H1 (cell line): ENCODE results near the gene NUP98. TPM values are rescaled to one million over a fixed set of nuclear protein-coding genes. Genes with fewer than 3 reads are reported as not detected.

ENCODE experiments used
- CTCF ChIA-PET: fragments of 300-600 bp; sonication (Branson Sonifier 250); formaldehyde crosslinking; loops from one replicate; lab custom pipeline; 2021; ENCODE audit not compliant: partially characterized antibody; lab: Charles Lee
- POLR2A ChIA-PET: fragments of 300-600 bp; sonication (Branson Sonifier 250); formaldehyde crosslinking; loops from one replicate; lab custom pipeline; 2021; ENCODE audit warnings: inconsistent platforms; ENCODE audit not compliant: partially characterized antibody; lab: Charles Lee
- DNase-seq, 2 experiments: peaks; one replicate each; pipeline versions ENCODE4 v3.0.0 to v3.0.0-alpha.2; 2010 to 2022; ENCODE audit warnings: low spot score in 2 of 2, low read depth in 1 of 2, mixed read lengths in 1 of 2
- FAIRE-seq: peaks from 2 replicates; lab custom pipeline; 2011; peaks lifted over from hg19 to GRCh38; lab: Jason Lieb, UNC
- H2AFZ ChIP-seq: 2 replicates; pipeline ENCODE4 v1.8.1; 2012; ENCODE audit warnings: low read length, inconsistent platforms
- H2AK5ac ChIP-seq: 2 replicates; pipeline ENCODE4 v1.6.1; 2013; ENCODE audit warnings: low read depth, low read length
- H2BK120ac ChIP-seq: replicated peaks from 2 replicates; pipeline ENCODE3; 2013; ENCODE audit warnings: low read depth, low read length, inconsistent platforms
- H2BK12ac ChIP-seq: 2 replicates; pipeline ENCODE4 v1.6.1; 2013; ENCODE audit warnings: low read depth, low read length
- H2BK15ac ChIP-seq: 2 replicates; pipeline ENCODE4 v1.6.1; 2013; ENCODE audit warnings: low read length
- H2BK20ac ChIP-seq: 2 replicates; pipeline ENCODE4 v1.6.1; 2013; ENCODE audit warnings: low read length
- H2BK5ac ChIP-seq: 2 replicates; pipeline ENCODE4 v1.6.1; 2013; ENCODE audit warnings: low read depth, low read length
- H3K14ac ChIP-seq: 2 replicates; pipeline ENCODE4 v1.6.1; 2013; ENCODE audit warnings: inconsistent platforms; ENCODE audit not compliant: insufficient read length
- H3K18ac ChIP-seq: 2 replicates; pipeline ENCODE4 v1.6.1; 2013; ENCODE audit warnings: low read length; ENCODE audit errors: extremely low read depth
- H3K23ac ChIP-seq: 2 replicates; pipeline ENCODE4 v1.6.1; 2013; ENCODE audit warnings: inconsistent platforms; ENCODE audit not compliant: insufficient read length
- H3K23me2 ChIP-seq: 2 replicates; pipeline ENCODE4 v1.6.1; 2013; ENCODE audit warnings: low read depth, low read length
- H3K27ac ChIP-seq: 2 replicates; pipeline ENCODE4 v1.6.1; 2011; ENCODE audit warnings: low read depth, low read length, inconsistent platforms
- H3K27me3 ChIP-seq, 4 experiments: replicated peaks in 1 of 4; 1 replicate in 1 of 4; 2 replicates in 3 of 4; pipeline versions ENCODE4 v1.6.1 to v1.8.1; 2011 to 2013; ENCODE audit warnings: low read length in 3 of 4, mild to moderate bottlenecking in 3 of 4, inconsistent platforms in 2 of 4, mixed read lengths in 2 of 4, moderate library complexity in 1 of 4; ENCODE audit not compliant: control insufficient read depth in 3 of 4, insufficient read depth in 3 of 4; ENCODE audit errors: extremely low read depth in 1 of 4
- H3K36me3 ChIP-seq, 4 experiments: 2 replicates each; pipeline versions ENCODE4 v1.6.1 to v1.8.1; 2011 to 2013; ENCODE audit warnings: mild to moderate bottlenecking in 4 of 4, low read length in 3 of 4, moderate library complexity in 2 of 4, control low read depth in 1 of 4, inconsistent platforms in 1 of 4; ENCODE audit not compliant: insufficient read depth in 4 of 4, control insufficient read depth in 2 of 4
- H3K4ac ChIP-seq: replicated peaks from 2 replicates; pipeline ENCODE3; 2013; ENCODE audit warnings: low read length, low read depth, mixed read lengths, inconsistent platforms; ENCODE audit not compliant: insufficient read length
- H3K4me1 ChIP-seq, 4 experiments: replicated peaks in 1 of 4; 1 replicate in 1 of 4; 2 replicates in 3 of 4; pipeline versions ENCODE4 v1.6.1 to v1.8.1; 2011 to 2013; ENCODE audit warnings: low read length in 3 of 4, inconsistent platforms in 2 of 4, mixed read lengths in 1 of 4; ENCODE audit not compliant: insufficient read depth in 4 of 4, control insufficient read depth in 3 of 4
- H3K4me2 ChIP-seq, 2 experiments: 2 replicates each; pipeline versions ENCODE4 v1.6.1 to v1.8.1; 2011 to 2013; ENCODE audit warnings: low read depth in 2 of 2, low read length in 2 of 2, control low read depth in 1 of 2, inconsistent platforms in 1 of 2, mild to moderate bottlenecking in 1 of 2; ENCODE audit not compliant: insufficient read depth in 1 of 2
- H3K4me3 ChIP-seq, 4 experiments: fragments of 200-600, 300-600 bp in 1 of 4; sonication (generic), shearing (Covaris generic), sonication (Bioruptor Twin) in 1 of 4; 2 replicates each; pipeline versions ENCODE4 v1.5.1 to v1.8.1; 2011 to 2016; ENCODE audit warnings: low read length in 4 of 4, low read depth in 3 of 4, control low read depth in 2 of 4, inconsistent platforms in 2 of 4, mild to moderate bottlenecking in 2 of 4, mixed read lengths in 1 of 4, moderate library complexity in 1 of 4; ENCODE audit not compliant: insufficient read depth in 2 of 4; ENCODE audit errors: extremely low read depth in 1 of 4
- H3K56ac ChIP-seq: replicated peaks from 2 replicates; pipeline ENCODE3; 2013; ENCODE audit warnings: low read depth, mild to moderate bottlenecking, mixed read lengths, low read length, inconsistent platforms; ENCODE audit not compliant: insufficient read length
- H3K79me1 ChIP-seq: 2 replicates; pipeline ENCODE4 v1.6.1; 2013; ENCODE audit warnings: low read depth, low read length, control low read depth
- H3K79me2 ChIP-seq, 2 experiments: 2 replicates each; pipeline versions ENCODE4 v1.6.1 to v1.8.1; 2012 to 2013; ENCODE audit warnings: low read length in 2 of 2, mild to moderate bottlenecking in 2 of 2, inconsistent platforms in 1 of 2; ENCODE audit not compliant: insufficient read depth in 2 of 2, control insufficient read depth in 1 of 2
- H3K9ac ChIP-seq, 4 experiments: replicated peaks in 1 of 4; 1 replicate in 1 of 4; 2 replicates in 3 of 4; pipeline versions ENCODE4 v1.6.1 to v1.8.1; 2011 to 2013; ENCODE audit warnings: low read depth in 3 of 4, low read length in 3 of 4, control low read depth in 2 of 4, mild to moderate bottlenecking in 2 of 4, moderate library complexity in 2 of 4, inconsistent platforms in 1 of 4; ENCODE audit errors: extremely low read depth in 1 of 4
- H3K9me3 ChIP-seq, 2 experiments: 2 replicates each; pipeline versions ENCODE4 v1.6.1 to v1.8.1; 2012 to 2013; ENCODE audit warnings: mild to moderate bottlenecking in 2 of 2, moderate library complexity in 2 of 2, control low read depth in 1 of 2, inconsistent platforms in 1 of 2, low read depth in 1 of 2, low read length in 1 of 2, mixed read lengths in 1 of 2; ENCODE audit not compliant: insufficient read depth in 2 of 2
- H4K20me1 ChIP-seq, 2 experiments: replicated peaks in 1 of 2; 2 replicates each; pipeline versions ENCODE3 to v1.8.1; 2011 to 2013; ENCODE audit warnings: inconsistent platforms in 2 of 2, low read length in 2 of 2, mild to moderate bottlenecking in 1 of 2; ENCODE audit not compliant: insufficient read depth in 2 of 2, control insufficient read depth in 1 of 2
- H4K5ac ChIP-seq: 2 replicates; pipeline ENCODE4 v1.6.1; 2013; ENCODE audit warnings: low read length, low read depth, mixed read lengths, inconsistent platforms; ENCODE audit not compliant: insufficient read length
- H4K8ac ChIP-seq: 2 replicates; pipeline ENCODE4 v1.8.0; 2013; ENCODE audit warnings: mild to moderate bottlenecking, moderate library complexity, low read length, inconsistent platforms; ENCODE audit not compliant: insufficient read depth; ENCODE audit errors: extremely low read depth
- H4K91ac ChIP-seq: replicated peaks from 2 replicates; pipeline ENCODE3; 2013; ENCODE audit warnings: low read length, mixed read lengths, inconsistent platforms; ENCODE audit not compliant: insufficient read length
- BCL11A ChIP-seq, 2 experiments: IDR thresholded peaks; one replicate each; pipeline ENCODE4 v1.6.1; 2011; ENCODE audit warnings: low read depth in 2 of 2, low read length in 2 of 2, mild to moderate bottlenecking in 2 of 2
- EP300 ChIP-seq, 2 experiments: IDR thresholded peaks; 1 replicate in 1 of 2; 2 replicates in 1 of 2; pipeline ENCODE4 v1.6.1; 2011 to 2012; ENCODE audit warnings: low read depth in 2 of 2, low read length in 2 of 2, mild to moderate bottlenecking in 2 of 2, borderline replicate concordance in 1 of 2, inconsistent platforms in 1 of 2, moderate library complexity in 1 of 2
- GTF2F1 ChIP-seq: IDR thresholded peaks from 2 replicates; pipeline ENCODE4 v1.6.1; 2012; ENCODE audit warnings: low read depth, low read length, improper control_type of control experiment, borderline replicate concordance
- HDAC6 ChIP-seq: IDR thresholded peaks from one replicate; pipeline ENCODE4 v1.7.1; 2012; ENCODE audit warnings: low read depth, mild to moderate bottlenecking, inconsistent platforms, low read length, moderate library complexity
- JUN ChIP-seq: IDR thresholded peaks from 2 replicates; pipeline ENCODE4 v1.6.1; 2011; ENCODE audit warnings: low read depth, mild to moderate bottlenecking, improper control_type of control experiment, low read length
- JUND ChIP-seq: IDR thresholded peaks from 2 replicates; pipeline ENCODE4 v1.6.1; 2011; ENCODE audit warnings: mild to moderate bottlenecking, improper control_type of control experiment, low read length
- KDM4A ChIP-seq: IDR thresholded peaks from one replicate; pipeline ENCODE4 v1.7.1; 2012; ENCODE audit warnings: low read depth, mild to moderate bottlenecking, moderate library complexity, low read length, inconsistent platforms; ENCODE audit not compliant: severe bottlenecking
- MAX ChIP-seq: IDR thresholded peaks from 2 replicates; pipeline ENCODE4 v1.6.1; 2012; ENCODE audit warnings: inconsistent platforms
- PHF8 ChIP-seq: fragments of 200-600 bp; sonication (generic); conservative IDR thresholded peaks from 2 replicates; pipeline ENCODE4 v1.7.1; 2012; ENCODE audit warnings: low read depth, mild to moderate bottlenecking, inconsistent platforms, low read length, moderate library complexity
- RBBP5 ChIP-seq: IDR thresholded peaks from 2 replicates; pipeline ENCODE4 v1.7.1; 2012; ENCODE audit warnings: low read depth, mild to moderate bottlenecking, inconsistent platforms, low read length, moderate library complexity, borderline replicate concordance
- SIRT6 ChIP-seq: IDR thresholded peaks from one replicate; pipeline ENCODE4 v1.7.1; 2012; ENCODE audit warnings: low read length, inconsistent platforms
- SP2 ChIP-seq: IDR thresholded peaks from 2 replicates; pipeline ENCODE4 v1.6.1; 2012; ENCODE audit warnings: mild to moderate bottlenecking, low read length, inconsistent platforms
- SRF ChIP-seq: IDR thresholded peaks from 2 replicates; pipeline ENCODE4 v1.6.1; 2011; ENCODE audit warnings: mild to moderate bottlenecking, low read depth, low read length, moderate library complexity
- TAF7 ChIP-seq: optimal IDR thresholded peaks from 2 replicates; pipeline ENCODE3; 2011; ENCODE audit warnings: low read depth, mild to moderate bottlenecking, inconsistent platforms, low read length, moderate library complexity, borderline replicate concordance
- WGBS, 2 experiments: shearing (Covaris generic) in 1 of 2; methylation state at CpG; one replicate each; pipeline versions ENCODE4 v1.1.6 to v1.1.7; 2013 to 2015; ENCODE audit warnings: low lambda C conversion rate in 2 of 2, mixed read lengths in 2 of 2, inconsistent platforms in 1 of 2, low coverage in 1 of 2, missing lambda C conversion rate in 1 of 2; ENCODE audit not compliant: insufficient replicate concordance in 2 of 2, insufficient coverage in 1 of 2, insufficient read length in 1 of 2; ENCODE audit errors: extremely low coverage in 1 of 2, missing lambda C conversion rate in 1 of 2; 5-methylcytosine and 5-hydroxymethylcytosine counted together
- polyA plus RNA-seq, 7 experiments: library from polyadenylated mRNA; depleted of rRNA in 3 of 7; stranded (reverse) in 5 of 7; unstranded in 2 of 7; fragments of >200 nt in 5 of 7; fragments of 200-250 nt in 2 of 7; gene quantifications; 1 replicate in 5 of 7; 2 replicates in 1 of 7; 4 replicates in 1 of 7; pipeline versions ENCODE4 v1.2.1 to v1.2.3, GENCODE V29; 2011 to 2013; ENCODE audit warnings: missing spikeins in 2 of 7, mixed read lengths in 2 of 7
- total RNA-seq: library from RNA; stranded (reverse); fragmentation: NEBNext Ultra II Directional; extraction: Animal tissue kit (Norgen Biotek cat#: 25700); gene quantifications from 2 replicates; pipeline ENCODE4 v1.2.1, GENCODE V29; 2021

Gene NUP98
- total and polyA plus RNA-seq, 2 of the 8 experiments (the other 6 are each of a cell fraction or from before 2014, with no cell fraction given), result 98.6 to 261 TPM

- Histone ChIP-seq H3K79me1 (no peaks in the 10 kb centered on the region), H3K36me3 (no peaks in the 10 kb centered on the region), H3K23ac (no peak within 1 kb of the TSS), H3K9ac (no peak within 1 kb of the TSS), H3K4me2 (no peak within 1 kb of the TSS), H3K4me3 (no peak within 1 kb of the TSS), H3K4ac (no peak within 1 kb of the TSS), H2BK20ac (no peak within 1 kb of the TSS), H4K5ac (no peak within 1 kb of the TSS), H3K18ac (no peak within 1 kb of the TSS), H2BK12ac (no peak within 1 kb of the TSS; the same call in 1 of the 2 replicates), H3K23me2 (peaks cover 11% of the 10 kb centered on the region; the same call in 1 of the 2 replicates), H3K79me2 (no peaks in the 10 kb centered on the region), H4K8ac (peak within 1 kb of the TSS; percentile 59), H4K91ac (no peak within 1 kb of the TSS), H2BK5ac (no peak within 1 kb of the TSS), H4K20me1 (no peaks in the 10 kb centered on the region), H3K27ac (no peak within 1 kb of the TSS), H3K9me3 (peaks cover 7% of the 10 kb centered on the region in 2 experiments; a peak in 2 of 4 replicates), H3K14ac (no peak within 1 kb of the TSS), H2AK5ac (0 out of 2 replicates have a peak within 1 kb of the TSS, but pooled peaks have one; percentile 9), H3K4me1 (peaks cover 0 to 10% (median 1%) of the 10 kb centered on the region in 4 experiments; a peak in 4 of 7 replicates), H2BK15ac (peak within 1 kb of the TSS; percentile 65; the same call in 1 of the 2 replicates), H2AFZ (no peak within 1 kb of the TSS), H2BK120ac (no peak within 1 kb of the TSS), H3K27me3 (peaks cover 0 to 6% (median 0%) of the 10 kb centered on the region in 4 experiments; a peak in 4 of 7 replicates), H3K56ac (no peak within 1 kb of the TSS)
- 93% methylated on average over 4 of the region's 4 CpGs; no CpG with 5 or more reads in 1 of the 2 experiments for WGBS, 2 experiments
- DNase-seq (no peak), FAIRE-seq (no peak)
- ChIA-PET POLR2A (no interaction called here), CTCF (interaction anchor here (1.0 to 1.1 kb wide), 2 partner anchors 13 to 18 kb away, joined by 4 read pairs; no protein-coding TSS in a partner anchor)
- TF ChIP-seq KDM4A (no peak), RBBP5 (no peak), SP2 (no peak), MAX (no peak), PHF8 (no peak), EP300 (IDR thresholded peaks at IDR 0.05; ENCODE audit: borderline replicate concordance in 1 of 2, low read depth in 2 of 2, low read length in 2 of 2) (no peak), BCL11A (IDR thresholded peaks at IDR 0.05; ENCODE audit: low read depth in 2 of 2, low read length in 2 of 2) (no peak), JUN (no peak), SRF (no peak), HDAC6 (no peak), GTF2F1 (no peak), TAF7 (no peak), SIRT6 (no peak), JUND (no peak)
These were observed 152.5 kb downstream of the NUP98 start, which contains the start of gene ART1 for GRCh38 chr11:3644817-3645235. TSS of gene ART1 (plus strand) at chr11:3645128. CDS start at chr11:3659214, 14,086 bp downstream.
